SIG-M5 (cell line): ENCODE results near the gene SNRNP25.

Experiments
- DNase-seq: peaks from one replicate; lab custom pipeline; 2025; lab: John Stamatoyannopoulos, UW

SNRNP25 gene

GRCh38 chr16:63998-64913 is 10.6 kb downstream of the SNRNP25 start:
- DNase-seq: no peak

- DNase-seq: no peak
Observed at GRCh38 chr16:64914-65255, 11.3 kb downstream of the SNRNP25 start.

GRCh38 chr16:65745-66144 is 12.1 kb downstream of the SNRNP25 start:
- no peak for DNase-seq

- no peak for DNase-seq
Observed at GRCh38 chr16:66309-67182, 12.9 kb downstream of the SNRNP25 start.

GRCh38 chr16:67183-67791 is 13.7 kb downstream of the SNRNP25 start:
- no peak for DNase-seq

GRCh38 chr16:67884-68789 is 14.5 kb downstream of the SNRNP25 start:
- DNase-seq: no peak

- no peak for DNase-seq
Observed at GRCh38 chr16:69181-69580, 15.6 kb downstream of the SNRNP25 start.

- DNase-seq: no peak
Observed at GRCh38 chr16:71210-71539, 17.5 kb downstream of the SNRNP25 start.

- no peak for DNase-seq
Observed at GRCh38 chr16:71540-72401, 18.1 kb downstream of the SNRNP25 start.

- no peak for DNase-seq
Observed at GRCh38 chr16:72561-73548, 19.2 kb downstream of the SNRNP25 start, which contains the start of gene RHBDF1. Gene RHBDF1 (minus strand): TSS chr16:72631. CDS start chr16:65015, 7,616 bp downstream.

- no peak for DNase-seq
Observed at GRCh38 chr16:74051-74746, 20.6 kb downstream of the SNRNP25 start.

GRCh38 chr16:74747-75334 is 21.2 kb downstream of the SNRNP25 start:
- DNase-seq: no peak

GRCh38 chr16:75580-76501 is 22.2 kb downstream of the SNRNP25 start:
- DNase-seq: no peak

GRCh38 chr16:76535-77272 is 23.1 kb downstream of the SNRNP25 start:
- no peak for DNase-seq

GRCh38 chr16:77273-77806 is 23.7 kb downstream of the SNRNP25 start:
- DNase-seq: no peak

GRCh38 chr16:77807-78443 is 24.3 kb downstream of the SNRNP25 start, which contains the start of gene MPG:
Gene MPG (plus strand): TSS chr16:78225. CDS start chr16:78310, 85 bp downstream.
- no peak for DNase-seq
